GM12878 (cell line): ENCODE measurements around the gene PPP3CA.

Experiments used
- BCLAF1 ChIP-seq: fragments of 450-650 bp; IDR thresholded peaks from 2 replicates; pipeline ENCODE4 v1.6.1; 2017; ENCODE audit warnings: antibody characterized with exemption, mild to moderate bottlenecking, moderate library complexity
- BRCA1 ChIP-seq: IDR thresholded peaks from 2 replicates; pipeline ENCODE4 v1.6.1; 2011; ENCODE audit warnings: low read depth, low read length, improper control_type of control experiment
- CTCF ChIP-seq, 3 experiments: IDR thresholded peaks in 2 of 3; conservative IDR thresholded peaks in 1 of 3; 2 replicates each; pipeline ENCODE4 v1.5.1; 2011; ENCODE audit warnings: low read depth in 3 of 3, low read length in 3 of 3, mild to moderate bottlenecking in 3 of 3, control low read depth in 2 of 3, moderate library complexity in 2 of 3, inconsistent platforms in 1 of 3, mixed read lengths in 1 of 3; ENCODE audit not compliant: control insufficient read depth in 2 of 3, insufficient read depth in 1 of 3; ENCODE audit errors: extremely low read depth in 1 of 3
- EP300 ChIP-seq, 2 experiments: fragments of 150-350 bp in 1 of 2; IDR thresholded peaks; 2 replicates each; pipeline ENCODE4 v1.6.1; 2011 to 2012; ENCODE audit warnings: low read depth in 2 of 2, low read length in 2 of 2, borderline replicate concordance in 1 of 2, improper control_type of control experiment in 1 of 2, inconsistent platforms in 1 of 2; ENCODE audit not compliant: control insufficient read depth in 1 of 2
- ESRRA ChIP-seq: IDR thresholded peaks from 2 replicates; pipeline ENCODE4 v1.6.1; 2012; ENCODE audit warnings: mild to moderate bottlenecking, low read length, improper control_type of control experiment
- GABPA ChIP-seq: IDR thresholded peaks from 2 replicates; pipeline ENCODE4 v1.6.1; 2014; ENCODE audit warnings: antibody characterized with exemption, low read depth, mild to moderate bottlenecking, inconsistent platforms
- MAX ChIP-seq: IDR thresholded peaks from 2 replicates; pipeline ENCODE4 v1.6.1; 2012; ENCODE audit warnings: low read depth, low read length, improper control_type of control experiment
- MXI1 ChIP-seq: fragments of 150-350 bp; IDR thresholded peaks from 2 replicates; pipeline ENCODE4 v1.6.1; 2011; ENCODE audit warnings: low read depth, mild to moderate bottlenecking, inconsistent platforms, low read length, improper control_type of control experiment
- PRDM15 ChIP-seq: fragments of 450-650 bp; formaldehyde crosslinking; IDR thresholded peaks from 2 replicates; pipeline ENCODE4 v1.4.0; 2020; ENCODE audit warnings: mild to moderate bottlenecking, moderate library complexity
- RFX5 ChIP-seq: IDR thresholded peaks from 2 replicates; pipeline ENCODE4 v1.6.1; 2011; ENCODE audit warnings: low read depth, low read length, improper control_type of control experiment
- ZBTB33 ChIP-seq: fragments of 450-650 bp; IDR thresholded peaks from 2 replicates; pipeline ENCODE4 v1.6.1; 2017; ENCODE audit warnings: mild to moderate bottlenecking

- TF ChIP-seq BRCA1 (no peak), MAX (no peak), CTCF (IDR thresholded peaks at IDR 0.05 in 2 of 3, conservative IDR thresholded peaks at IDR 0.05 in 1 of 3; ENCODE audit: control insufficient read depth in 2 of 3, extremely low read depth in 1 of 3, insufficient read depth in 1 of 3, low read depth in 3 of 3, low read length in 3 of 3) (no peak), MXI1 (no peak), EP300 (IDR thresholded peaks at IDR 0.05; ENCODE audit: borderline replicate concordance in 1 of 2, control insufficient read depth in 1 of 2, low read depth in 2 of 2, low read length in 2 of 2) (no peak), GABPA (no peak), RFX5 (no peak), PRDM15 (no peak), ESRRA (no peak), BCLAF1 (no peak), ZBTB33 (no peak)
Observed at GRCh38 chr4:101393256-101393655, 45.9 kb upstream of the PPP3CA start.
